ENCODE results near the gene AGBL4. TPM values are rescaled to one million over a fixed set of nuclear protein-coding genes. Genes with fewer than 3 reads are reported as not detected.
"Not testable (repeated sequence)": the region's sequence is repeated elsewhere in the genome, so short reads cannot be mapped to it uniquely, and the experiment has no call there.

Gene AGBL4
- total and polyA plus RNA-seq, 11 donors = 0.40 to 1.4 (median 0.54) TPM; not detected in 3

GRCh38 chr1:49293016-49293415 is 730.7 kb downstream of the AGBL4 start:
- ATAC-seq (peak in 2 of 4 donors; percentile 42 to 53), DNase-seq (peak in 1 of 5 donors; percentile 44)
- Histone ChIP-seq H3K4me3 (no peak overlapping the region), H3K4me1 (no peaks in the 10 kb centered on the region), H3K27me3 (no peaks in the 10 kb centered on the region), H3K36me3 (no peaks in the 10 kb centered on the region), H3K27ac (no peak overlapping the region), H3K9me3 (peaks cover 0 to 5% (median 0%) of the 10 kb centered on the region in 12 donors)
- no peak for TF ChIP-seq POLR2A (IDR thresholded peaks at IDR 0.05)
- TF ChIP-seq, protein P1, sequence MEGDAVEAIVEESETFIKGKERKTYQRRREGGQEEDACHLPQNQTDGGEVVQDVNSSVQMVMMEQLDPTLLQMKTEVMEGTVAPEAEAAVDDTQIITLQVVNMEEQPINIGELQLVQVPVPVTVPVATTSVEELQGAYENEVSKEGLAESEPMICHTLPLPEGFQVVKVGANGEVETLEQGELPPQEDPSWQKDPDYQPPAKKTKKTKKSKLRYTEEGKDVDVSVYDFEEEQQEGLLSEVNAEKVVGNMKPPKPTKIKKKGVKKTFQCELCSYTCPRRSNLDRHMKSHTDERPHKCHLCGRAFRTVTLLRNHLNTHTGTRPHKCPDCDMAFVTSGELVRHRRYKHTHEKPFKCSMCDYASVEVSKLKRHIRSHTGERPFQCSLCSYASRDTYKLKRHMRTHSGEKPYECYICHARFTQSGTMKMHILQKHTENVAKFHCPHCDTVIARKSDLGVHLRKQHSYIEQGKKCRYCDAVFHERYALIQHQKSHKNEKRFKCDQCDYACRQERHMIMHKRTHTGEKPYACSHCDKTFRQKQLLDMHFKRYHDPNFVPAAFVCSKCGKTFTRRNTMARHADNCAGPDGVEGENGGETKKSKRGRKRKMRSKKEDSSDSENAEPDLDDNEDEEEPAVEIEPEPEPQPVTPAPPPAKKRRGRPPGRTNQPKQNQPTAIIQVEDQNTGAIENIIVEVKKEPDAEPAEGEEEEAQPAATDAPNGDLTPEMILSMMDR (IDR thresholded peaks at IDR 0.05) = no peak
- WGBS, 4 donors = 61 to 82% (median 70%) methylated on average over 4 of the region's 4 CpGs
- intact Hi-C loops (cut with DNase I) = no loop called here

DNA sequence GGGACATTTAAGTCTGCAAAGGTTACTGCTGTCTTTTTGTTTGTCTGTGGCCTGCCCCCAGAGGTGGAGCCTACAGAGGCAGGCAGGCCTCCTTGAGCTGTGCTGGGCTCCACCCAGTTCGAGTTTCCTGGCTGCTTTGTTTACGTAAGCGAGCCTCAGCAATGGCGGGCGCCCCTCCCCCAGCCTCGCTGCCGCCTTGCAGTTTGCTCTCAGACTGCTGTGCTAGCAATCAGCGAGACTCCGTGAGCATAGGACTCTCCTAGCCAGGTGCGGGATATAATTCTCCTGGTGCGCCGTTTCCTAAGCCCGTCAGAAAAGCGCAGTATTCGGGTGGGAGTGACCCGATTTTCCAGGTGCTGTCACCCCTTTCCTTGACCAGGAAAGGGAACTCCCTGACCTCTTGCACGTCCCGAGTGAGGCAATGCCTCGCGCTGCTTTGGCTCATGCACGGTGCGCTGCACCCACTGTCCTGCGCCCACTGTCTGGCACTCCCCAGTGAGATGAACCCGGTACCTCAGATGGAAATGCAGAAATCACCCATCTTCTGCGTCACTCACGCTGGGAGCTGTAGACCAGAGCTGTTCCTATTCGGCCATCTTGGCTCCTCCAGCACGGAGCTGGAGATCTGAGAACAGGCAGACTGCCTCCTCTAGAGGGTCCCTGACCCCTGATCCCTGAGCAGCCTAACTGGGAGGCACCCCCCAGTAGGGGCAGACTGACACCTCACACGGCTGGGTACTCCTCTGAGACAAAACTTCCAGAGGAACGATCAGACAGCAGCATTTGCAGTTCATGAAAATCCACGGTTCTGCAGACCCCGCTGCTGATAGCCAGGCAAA is 766.3 kb downstream of the AGBL4 start:
- DNase-seq = peak in 1 of 5 donors; percentile 48
- intact Hi-C loops (cut with DNase I); H3K27me3 ChIP-seq; H3K4me3 ChIP-seq; H3K27ac ChIP-seq; H3K4me1 ChIP-seq; H3K36me3 ChIP-seq; ATAC-seq: not testable (repeated sequence)
- H3K9me3 ChIP-seq = peaks cover 0 to 30% (median 13%) of the 10 kb centered on the region in 12 donors
- 69 to 76% (median 76%) methylated on average over 4 to 32 of the region's 32 CpGs for WGBS, 4 donors

DNA sequence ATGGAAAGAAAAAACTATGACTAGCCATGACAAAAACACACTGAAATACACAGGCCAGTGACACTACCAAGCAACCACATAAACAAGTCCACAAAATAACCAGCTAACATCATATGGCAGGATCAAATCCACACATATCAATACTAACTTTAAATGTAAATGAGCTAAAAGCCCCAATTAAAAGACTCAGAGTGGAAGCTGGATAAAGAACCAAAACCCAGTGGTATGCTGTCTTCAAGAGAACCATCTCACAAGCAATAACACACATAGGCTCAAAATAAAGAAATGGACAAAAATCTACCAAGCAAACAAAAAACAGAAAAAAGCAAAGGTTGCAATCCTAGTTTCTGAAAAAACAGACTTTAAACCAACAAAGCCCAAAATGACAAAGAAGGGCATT is 770.8 kb downstream of the AGBL4 start:
- Histone ChIP-seq H3K4me1 (no peaks in the 10 kb centered on the region), H3K4me3 (no peak overlapping the region), H3K27ac (no peak overlapping the region), H3K9me3 (peaks cover 0 to 37% (median 15%) of the 10 kb centered on the region in 12 donors), H3K27me3 (no peaks in the 10 kb centered on the region), H3K36me3 (no peaks in the 10 kb centered on the region)
- intact Hi-C loops (cut with DNase I) = no loop called here
- DNase-seq (no peak), ATAC-seq (no peak)
- TF ChIP-seq POLR2A (IDR thresholded peaks at IDR 0.05) = no peak
- TF ChIP-seq, protein P1 (IDR thresholded peaks at IDR 0.05) = no peak

GRCh38 chr1:49251019-49251784 is 772.6 kb downstream of the AGBL4 start:
- no peak overlapping the region for H3K27ac ChIP-seq
- no peaks in the 10 kb centered on the region for H3K27me3 ChIP-seq
- peaks cover 0 to 37% (median 15%) of the 10 kb centered on the region in 12 donors for H3K9me3 ChIP-seq
- intact Hi-C loops (cut with DNase I) = no loop called here
- TF ChIP-seq POLR2A (IDR thresholded peaks at IDR 0.05) = no peak
- TF ChIP-seq, protein P1 (IDR thresholded peaks at IDR 0.05) = no peak
- H3K36me3 ChIP-seq = no peaks in the 10 kb centered on the region
- H3K4me3 ChIP-seq = no peak overlapping the region
- ATAC-seq = no peak
- no peak for DNase-seq
- WGBS, 4 donors = 74 to 88% (median 81%) methylated on average over 2 of the region's 2 CpGs
- H3K4me1 ChIP-seq = no peaks in the 10 kb centered on the region

All from heart left ventricle (tissue), 16 donors.